GM06990 (cell line): Measurements from ENCODE around the gene TUNAR.
"Not testable (repeated sequence)": the region's sequence is repeated elsewhere in the genome, so short reads cannot be mapped to it uniquely, and the experiment has no call there.

Experiments
- DNase-seq: peaks from one replicate; pipeline ENCODE4 v3.0.0-alpha.2; 2011; ENCODE audit not compliant: insufficient read length; ENCODE audit errors: extremely low read depth
- H3K27me3 ChIP-seq: replicated peaks from 2 replicates; pipeline ENCODE4 v1.6.0; 2011; ENCODE audit warnings: low read length; ENCODE audit not compliant: control insufficient read depth, insufficient read depth
- H3K36me3 ChIP-seq: 2 replicates; pipeline ENCODE4 v1.5.1; 2011; ENCODE audit warnings: low read length; ENCODE audit not compliant: control insufficient read depth, insufficient read depth
- H3K4me3 ChIP-seq: replicated peaks from 2 replicates; pipeline ENCODE4 v1.5.1; 2011; ENCODE audit warnings: low read depth, mild to moderate bottlenecking, control low read depth, low read length
- CTCF ChIP-seq: IDR thresholded peaks from 2 replicates; pipeline ENCODE4 v1.5.1; 2011; ENCODE audit warnings: low read length, control low read depth, mild to moderate bottlenecking, inconsistent platforms; ENCODE audit not compliant: insufficient read depth, poor library complexity, severe bottlenecking

TUNAR gene

GRCh38 chr14:95964901-95965300 is 88.3 kb downstream of the TUNAR start:
- H3K4me3 ChIP-seq = no peak overlapping the region

GRCh38 chr14:95968048-95968447 is 91.4 kb downstream of the TUNAR start:
- not testable (repeated sequence) for H3K36me3 ChIP-seq, H3K4me3 ChIP-seq, H3K27me3 ChIP-seq, DNase-seq

More at GRCh38 chr14:95964901-95965300, 88.3 kb downstream of the TUNAR start:
- TF ChIP-seq CTCF = no peak
- DNase-seq = no peak
- no peaks in the 10 kb centered on the region for H3K27me3 ChIP-seq
- no peaks in the 10 kb centered on the region for H3K36me3 ChIP-seq
